ENCODE measurements around the gene ST6GALNAC5.

The ST6GALNAC5 gene

DNA sequence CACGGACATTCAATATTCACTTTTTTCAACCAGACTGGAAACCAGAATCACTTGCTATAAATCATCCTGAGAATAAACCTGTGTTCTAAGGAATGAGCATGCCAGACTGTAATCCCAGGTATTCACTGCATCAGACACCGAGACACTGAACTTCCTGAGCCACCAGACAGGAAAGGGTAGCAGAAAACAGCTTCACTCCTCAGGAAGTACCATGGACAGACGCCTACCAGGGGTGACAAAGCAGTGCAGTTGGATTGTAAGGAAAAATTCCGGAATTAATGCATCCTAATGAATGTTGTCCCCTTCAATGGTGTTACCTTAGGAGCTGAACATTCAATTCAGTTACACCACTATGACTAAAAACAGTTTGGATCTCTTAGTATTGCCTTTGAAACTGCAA lies 195.8 kb downstream of the ST6GALNAC5 start:
- H3K79me2 ChIP-seq (ENCODE audit: insufficient read depth, low read length), result no peaks in the 10 kb centered on the region
- TF ChIP-seq, protein P1, sequence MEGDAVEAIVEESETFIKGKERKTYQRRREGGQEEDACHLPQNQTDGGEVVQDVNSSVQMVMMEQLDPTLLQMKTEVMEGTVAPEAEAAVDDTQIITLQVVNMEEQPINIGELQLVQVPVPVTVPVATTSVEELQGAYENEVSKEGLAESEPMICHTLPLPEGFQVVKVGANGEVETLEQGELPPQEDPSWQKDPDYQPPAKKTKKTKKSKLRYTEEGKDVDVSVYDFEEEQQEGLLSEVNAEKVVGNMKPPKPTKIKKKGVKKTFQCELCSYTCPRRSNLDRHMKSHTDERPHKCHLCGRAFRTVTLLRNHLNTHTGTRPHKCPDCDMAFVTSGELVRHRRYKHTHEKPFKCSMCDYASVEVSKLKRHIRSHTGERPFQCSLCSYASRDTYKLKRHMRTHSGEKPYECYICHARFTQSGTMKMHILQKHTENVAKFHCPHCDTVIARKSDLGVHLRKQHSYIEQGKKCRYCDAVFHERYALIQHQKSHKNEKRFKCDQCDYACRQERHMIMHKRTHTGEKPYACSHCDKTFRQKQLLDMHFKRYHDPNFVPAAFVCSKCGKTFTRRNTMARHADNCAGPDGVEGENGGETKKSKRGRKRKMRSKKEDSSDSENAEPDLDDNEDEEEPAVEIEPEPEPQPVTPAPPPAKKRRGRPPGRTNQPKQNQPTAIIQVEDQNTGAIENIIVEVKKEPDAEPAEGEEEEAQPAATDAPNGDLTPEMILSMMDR (conservative IDR thresholded peaks at IDR 0.05; ENCODE audit: low read length), result no peak
- TF ChIP-seq EZH2phosphoT487 (IDR thresholded peaks at IDR 0.05; ENCODE audit: borderline replicate concordance), result no peak
- no peaks in the 10 kb centered on the region for H3K9me3 ChIP-seq (ENCODE audit: insufficient read depth, low read depth, low read length)
- H3K27me3 ChIP-seq (ENCODE audit: insufficient read depth, low read length, poor library complexity, severe bottlenecking), result no peaks in the 10 kb centered on the region
- no peak overlapping the region for H2AFZ ChIP-seq (ENCODE audit: low read length)
- no peaks in the 10 kb centered on the region for H3K4me1 ChIP-seq (ENCODE audit: insufficient read depth, low read length, poor library complexity, severe bottlenecking)
- no peak overlapping the region for H3K9ac ChIP-seq (ENCODE audit: low read depth, low read length, poor library complexity, severe bottlenecking)
- no peaks in the 10 kb centered on the region for H4K20me1 ChIP-seq (ENCODE audit: insufficient read depth, low read length, poor library complexity, severe bottlenecking)
- no peaks in the 10 kb centered on the region for H3K9me2 ChIP-seq (replicated peaks; ENCODE audit: low read depth, low read length)
- H3K4me3 ChIP-seq (ENCODE audit: low read length, poor library complexity, severe bottlenecking), result no peak overlapping the region
- no peaks in the 10 kb centered on the region for H3K36me3 ChIP-seq (ENCODE audit: insufficient read depth, low read length)
- H3K4me2 ChIP-seq (ENCODE audit: low read depth, low read length, poor library complexity, severe bottlenecking), result no peak overlapping the region
- H3F3A ChIP-seq (ENCODE audit: low read depth), result no peaks in the 10 kb centered on the region

DNA sequence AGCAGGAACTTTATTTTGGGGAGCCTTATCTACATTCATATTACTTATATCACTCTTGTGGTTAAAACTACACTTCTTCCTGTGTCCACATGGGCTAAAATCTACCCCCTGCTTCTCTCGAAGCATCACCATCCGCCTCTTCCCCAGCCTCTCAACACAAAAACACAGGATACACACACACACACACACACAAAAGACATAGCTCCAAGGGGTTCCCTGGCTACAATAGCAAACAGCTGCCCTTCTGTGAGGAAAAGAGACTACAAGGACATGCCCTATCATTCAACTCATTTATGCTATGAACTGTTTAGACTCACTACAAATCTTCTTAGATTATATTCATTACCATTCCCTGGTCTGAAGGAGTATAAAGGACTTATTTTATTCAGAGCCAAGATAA lies 197.0 kb downstream of the ST6GALNAC5 start:
- no peaks in the 10 kb centered on the region for H3K9me2 ChIP-seq (replicated peaks; ENCODE audit: low read depth, low read length)
- TF ChIP-seq, protein P1 (conservative IDR thresholded peaks at IDR 0.05; ENCODE audit: low read length), result no peak
- TF ChIP-seq EZH2phosphoT487 (IDR thresholded peaks at IDR 0.05; ENCODE audit: borderline replicate concordance), result no peak
- H3K4me3 ChIP-seq (ENCODE audit: low read length, poor library complexity, severe bottlenecking), result no peak overlapping the region
- H3K9me3 ChIP-seq (ENCODE audit: insufficient read depth, low read depth, low read length), result no peaks in the 10 kb centered on the region
- H3K9ac ChIP-seq (ENCODE audit: low read depth, low read length, poor library complexity, severe bottlenecking), result no peak overlapping the region
- H3K27me3 ChIP-seq (ENCODE audit: insufficient read depth, low read length, poor library complexity, severe bottlenecking), result no peaks in the 10 kb centered on the region
- H3K79me2 ChIP-seq (ENCODE audit: insufficient read depth, low read length), result no peaks in the 10 kb centered on the region
- H2AFZ ChIP-seq (ENCODE audit: low read length), result no peak overlapping the region
- H3K4me2 ChIP-seq (ENCODE audit: low read depth, low read length, poor library complexity, severe bottlenecking), result no peak overlapping the region
- no peaks in the 10 kb centered on the region for H3K36me3 ChIP-seq (ENCODE audit: insufficient read depth, low read length)
- no peaks in the 10 kb centered on the region for H3K4me1 ChIP-seq (ENCODE audit: insufficient read depth, low read length, poor library complexity, severe bottlenecking)
- H3F3A ChIP-seq (ENCODE audit: low read depth), result no peaks in the 10 kb centered on the region
- H4K20me1 ChIP-seq (ENCODE audit: insufficient read depth, low read length, poor library complexity, severe bottlenecking), result no peaks in the 10 kb centered on the region

DNA sequence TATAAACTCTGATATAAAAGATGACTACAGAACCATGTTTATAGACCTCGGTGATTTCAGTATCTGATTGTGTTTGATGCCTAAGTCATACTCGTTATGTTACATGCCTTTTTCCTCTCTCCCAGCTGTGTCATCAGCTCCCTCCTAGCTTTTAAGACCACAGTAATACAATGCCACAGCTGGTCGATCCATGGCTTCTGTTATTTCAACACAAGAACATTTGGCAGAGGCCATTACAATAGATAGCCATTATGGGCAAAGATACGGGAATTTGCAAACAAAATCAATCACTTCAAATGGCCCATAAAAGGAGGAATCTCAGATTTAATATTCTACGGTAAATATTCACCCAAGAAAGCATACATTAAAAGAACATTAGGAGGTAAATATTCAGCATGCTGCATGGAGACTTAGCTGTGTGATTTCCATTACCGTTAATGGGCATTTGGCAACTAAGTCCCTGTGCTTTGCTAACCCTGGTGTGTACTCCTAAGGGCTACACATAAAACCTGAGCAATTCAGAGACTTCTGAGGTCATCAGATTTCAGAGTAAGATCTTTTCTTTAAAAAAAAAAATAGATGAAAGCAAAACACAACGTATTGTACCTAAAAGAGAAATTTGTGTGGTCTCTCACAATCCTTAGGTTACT lies 198.5 kb downstream of the ST6GALNAC5 start:
- no peaks in the 10 kb centered on the region for H3K4me1 ChIP-seq (ENCODE audit: insufficient read depth, low read length, poor library complexity, severe bottlenecking)
- no peak for TF ChIP-seq EZH2phosphoT487 (IDR thresholded peaks at IDR 0.05; ENCODE audit: borderline replicate concordance)
- TF ChIP-seq, protein P1 (conservative IDR thresholded peaks at IDR 0.05; ENCODE audit: low read length), result no peak
- no peak overlapping the region for H3K9ac ChIP-seq (ENCODE audit: low read depth, low read length, poor library complexity, severe bottlenecking)
- no peaks in the 10 kb centered on the region for H3K36me3 ChIP-seq (ENCODE audit: insufficient read depth, low read length)
- no peaks in the 10 kb centered on the region for H3K9me2 ChIP-seq (replicated peaks; ENCODE audit: low read depth, low read length)
- H3K79me2 ChIP-seq (ENCODE audit: insufficient read depth, low read length), result no peaks in the 10 kb centered on the region
- H3K9me3 ChIP-seq (ENCODE audit: insufficient read depth, low read depth, low read length), result no peaks in the 10 kb centered on the region
- no peaks in the 10 kb centered on the region for H3K27me3 ChIP-seq (ENCODE audit: insufficient read depth, low read length, poor library complexity, severe bottlenecking)
- no peak overlapping the region for H2AFZ ChIP-seq (ENCODE audit: low read length)
- no peaks in the 10 kb centered on the region for H3F3A ChIP-seq (ENCODE audit: low read depth)
- H4K20me1 ChIP-seq (ENCODE audit: insufficient read depth, low read length, poor library complexity, severe bottlenecking), result no peaks in the 10 kb centered on the region
- no peak overlapping the region for H3K4me2 ChIP-seq (ENCODE audit: low read depth, low read length, poor library complexity, severe bottlenecking)
- no peak overlapping the region for H3K4me3 ChIP-seq (ENCODE audit: low read length, poor library complexity, severe bottlenecking)
